Nucleus accumbens (tissue), 56 donors: ENCODE measurements around the gene SPDYC.

Experiments
- DNase-seq, 56 donors: peaks; one replicate each; lab custom pipeline; 2025; lab: John Stamatoyannopoulos, UW

SPDYC gene, protein sequence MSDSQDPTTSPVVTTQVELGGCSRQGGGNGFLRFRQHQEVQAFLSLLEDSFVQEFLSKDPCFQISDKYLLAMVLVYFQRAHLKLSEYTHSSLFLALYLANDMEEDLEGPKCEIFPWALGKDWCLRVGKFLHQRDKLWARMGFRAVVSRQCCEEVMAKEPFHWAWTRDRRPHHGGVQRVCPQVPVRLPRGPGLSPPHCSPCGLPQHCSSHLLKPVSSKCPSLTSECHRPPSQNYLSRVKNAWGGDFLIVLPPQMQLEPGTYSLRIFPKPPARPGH

DNA sequence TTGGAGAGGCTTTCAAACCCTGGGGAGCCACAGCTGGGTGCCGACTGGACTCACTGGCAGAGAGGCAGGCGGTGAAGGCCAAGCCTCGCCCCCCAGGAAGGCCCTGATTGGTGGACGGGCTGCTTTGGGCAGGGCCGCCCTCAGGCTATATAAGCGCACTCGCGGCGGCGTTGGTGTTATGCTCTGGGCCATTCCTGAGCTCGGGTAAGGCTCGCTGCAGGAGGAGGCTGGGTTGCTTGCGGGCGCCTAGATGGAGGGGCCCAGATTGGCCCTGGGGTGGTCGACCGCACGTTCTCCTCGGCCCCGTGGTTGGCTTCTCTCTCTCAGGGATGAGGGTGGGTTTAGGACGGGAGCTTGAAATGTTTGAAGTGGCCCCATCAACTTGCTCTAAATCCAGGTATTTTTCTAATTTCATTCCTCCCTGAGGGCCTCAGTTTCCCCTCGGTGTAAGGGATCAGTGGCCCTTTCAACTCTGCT is at the start of gene SPDYC:
SPDYC (plus strand) TSS at position 176 of the 477 bp plus-strand sequence. CDS start 1,125 bp downstream, outside the sequence.
- no peak for DNase-seq

DNA sequence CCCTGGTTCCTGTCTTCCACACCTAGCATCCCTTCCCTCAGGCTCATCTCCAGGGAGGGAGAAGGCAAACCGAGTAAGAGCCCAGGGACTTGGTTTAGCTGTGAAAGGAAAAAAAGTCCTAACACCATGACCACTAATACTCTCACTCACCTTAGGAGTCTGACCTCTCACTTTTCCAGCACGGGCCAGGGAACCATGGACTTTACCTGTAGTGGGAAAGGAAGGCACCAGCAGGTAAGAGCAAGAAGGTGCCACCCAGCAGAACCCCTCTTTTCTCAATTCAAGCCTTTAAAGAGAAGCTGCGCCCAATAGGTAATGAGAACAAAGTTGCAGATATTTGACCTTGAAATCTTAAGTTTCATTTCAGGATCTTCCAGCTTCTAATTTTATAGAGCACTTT is 49.2 kb upstream of the SPDYC start:
- DNase-seq: no peak

DNA sequence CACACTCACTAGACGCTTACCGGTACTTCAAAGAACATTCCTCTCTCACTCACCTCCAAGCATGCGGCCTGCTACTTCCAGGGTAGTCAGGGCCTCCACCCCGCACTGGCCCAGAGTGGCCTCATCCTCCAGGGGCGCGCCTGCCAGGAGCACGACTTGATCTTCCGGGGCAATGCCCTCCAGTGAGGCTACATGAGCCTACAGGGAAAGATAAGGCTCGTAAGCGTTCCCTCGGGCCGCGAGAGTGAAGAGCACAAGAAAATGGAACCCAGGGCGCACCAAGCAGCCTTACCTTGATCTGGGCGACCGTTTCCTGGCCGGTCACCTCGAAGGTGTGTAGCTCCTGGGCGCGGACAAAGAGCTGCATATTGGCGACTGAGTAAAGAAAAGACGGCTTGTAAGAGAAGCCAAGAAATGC is 48.6 kb upstream of the SPDYC start:
- no peak for DNase-seq

DNA sequence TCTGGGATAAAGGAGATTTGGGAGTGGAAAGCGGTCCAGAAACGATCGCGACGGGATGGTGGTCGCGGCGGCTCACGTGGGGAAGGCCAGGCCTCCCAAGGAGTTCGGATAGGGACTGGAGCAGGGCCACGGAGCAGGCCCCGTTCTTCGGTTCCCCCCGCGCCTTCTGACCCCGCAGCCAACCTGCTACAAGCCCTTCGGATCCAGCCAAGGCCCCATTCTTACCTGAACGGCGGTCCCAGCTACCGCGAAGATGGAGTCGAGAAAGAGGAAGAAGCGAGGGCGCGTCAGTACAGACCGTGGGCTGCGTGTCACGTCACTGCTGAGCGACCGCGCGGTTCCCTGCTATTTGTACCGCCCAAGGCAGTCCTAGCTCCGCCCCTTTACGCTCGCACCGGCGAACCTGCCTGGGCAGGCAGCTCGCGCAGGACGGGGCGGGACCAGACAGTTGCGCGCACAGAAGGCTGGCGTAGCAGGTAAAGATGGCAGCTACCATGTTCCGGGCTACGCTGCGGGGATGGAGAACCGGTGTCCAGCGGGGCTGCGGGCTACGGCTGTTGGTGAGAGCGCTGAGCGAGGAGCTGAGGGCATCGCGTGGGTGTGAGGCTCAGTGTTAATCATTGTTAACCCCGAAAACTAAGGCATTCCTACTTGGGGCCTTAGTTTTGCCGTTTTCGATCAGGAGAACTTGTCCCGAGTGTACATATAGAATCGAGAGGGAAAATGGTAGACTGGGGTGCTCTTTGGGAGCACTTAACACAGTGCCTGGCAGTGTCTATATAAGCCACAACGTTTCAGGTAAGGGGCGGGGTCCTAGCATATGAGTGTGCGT is 48.0 kb upstream of the SPDYC start, which contains the start of the genes FAU and MRPL49:
FAU (minus strand) TSS at position 270 of the 832 bp plus-strand sequence. CDS start 321 bp downstream, outside the sequence.
MRPL49 (plus strand) TSS at position 457 of the 832 bp plus-strand sequence; CDS start at position 483, 26 bp downstream.
- DNase-seq: peak; percentile 48 to 98 (median 91)

DNA sequence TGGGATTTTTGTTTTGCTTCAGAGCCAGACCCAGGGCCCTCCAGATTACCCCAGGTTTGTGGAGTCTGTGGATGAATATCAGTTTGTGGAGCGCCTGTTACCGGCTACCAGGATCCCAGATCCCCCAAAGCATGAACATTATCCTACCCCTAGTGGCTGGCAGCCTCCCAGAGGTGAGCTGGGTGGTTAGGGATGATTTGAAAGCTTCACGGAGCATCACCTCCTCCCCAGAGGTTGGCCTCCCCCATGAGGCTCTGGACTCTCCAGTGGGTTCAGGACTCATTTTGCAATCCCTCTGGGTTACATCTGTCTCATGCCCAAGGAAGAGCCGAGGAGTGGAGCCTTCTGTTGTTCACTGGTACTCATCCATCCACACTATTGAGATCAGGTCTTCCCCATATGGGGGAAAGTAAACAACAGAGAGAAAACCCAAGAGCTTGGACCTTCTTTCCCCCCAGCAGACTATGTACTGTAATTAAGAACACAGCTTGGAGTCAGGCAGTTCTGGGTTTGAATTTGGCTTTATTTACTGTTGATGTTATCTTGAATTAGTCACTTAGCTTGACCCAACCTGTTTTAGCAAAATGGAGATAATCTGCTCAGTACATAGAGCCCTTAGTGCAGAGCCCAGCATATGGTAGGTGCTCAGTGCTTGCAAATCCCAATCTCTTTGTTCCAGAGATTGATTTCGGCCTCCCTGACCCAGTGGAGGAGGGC is 45.4 kb upstream of the SPDYC start:
- DNase-seq: no peak

DNA sequence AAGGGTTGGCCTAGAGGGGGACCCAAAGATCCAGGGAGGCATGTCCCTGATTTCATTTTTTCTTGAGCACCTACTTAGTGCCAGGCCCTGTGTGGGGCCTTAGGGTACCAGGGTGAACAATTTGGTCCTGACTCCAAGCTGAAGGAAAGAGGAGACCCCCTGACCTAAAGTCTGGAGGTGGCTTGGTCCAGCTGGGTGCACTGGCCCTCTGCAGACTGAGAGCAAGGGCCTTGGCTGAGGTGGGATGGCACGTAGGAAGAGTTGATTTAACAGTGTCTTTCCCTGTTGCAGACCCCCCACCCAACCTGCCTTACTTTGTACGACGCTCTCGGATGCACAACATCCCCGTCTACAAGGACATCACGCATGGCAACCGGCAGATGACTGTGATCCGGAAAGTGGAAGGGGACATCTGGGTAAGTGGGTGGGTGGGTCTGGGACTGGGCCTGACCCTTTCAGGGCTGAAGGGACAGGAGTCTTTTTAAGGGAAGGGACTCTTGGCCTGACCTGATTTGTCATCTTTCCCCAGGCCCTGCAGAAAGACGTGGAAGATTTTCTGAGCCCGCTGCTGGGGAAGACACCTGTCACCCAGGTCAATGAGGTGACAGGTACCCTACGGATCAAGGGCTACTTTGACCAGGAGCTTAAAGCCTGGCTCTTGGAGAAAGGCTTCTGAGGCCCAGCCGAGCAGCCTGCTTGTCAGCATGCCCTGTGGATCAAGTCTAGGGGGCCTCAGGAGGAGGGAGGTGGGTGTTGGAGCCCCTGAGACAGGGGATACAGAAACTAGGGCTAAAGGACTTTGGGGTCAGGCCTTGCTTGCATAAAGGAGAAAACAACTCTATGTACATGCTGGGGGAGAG is 44.6 kb upstream of the SPDYC start:
- DNase-seq: no peak

DNA sequence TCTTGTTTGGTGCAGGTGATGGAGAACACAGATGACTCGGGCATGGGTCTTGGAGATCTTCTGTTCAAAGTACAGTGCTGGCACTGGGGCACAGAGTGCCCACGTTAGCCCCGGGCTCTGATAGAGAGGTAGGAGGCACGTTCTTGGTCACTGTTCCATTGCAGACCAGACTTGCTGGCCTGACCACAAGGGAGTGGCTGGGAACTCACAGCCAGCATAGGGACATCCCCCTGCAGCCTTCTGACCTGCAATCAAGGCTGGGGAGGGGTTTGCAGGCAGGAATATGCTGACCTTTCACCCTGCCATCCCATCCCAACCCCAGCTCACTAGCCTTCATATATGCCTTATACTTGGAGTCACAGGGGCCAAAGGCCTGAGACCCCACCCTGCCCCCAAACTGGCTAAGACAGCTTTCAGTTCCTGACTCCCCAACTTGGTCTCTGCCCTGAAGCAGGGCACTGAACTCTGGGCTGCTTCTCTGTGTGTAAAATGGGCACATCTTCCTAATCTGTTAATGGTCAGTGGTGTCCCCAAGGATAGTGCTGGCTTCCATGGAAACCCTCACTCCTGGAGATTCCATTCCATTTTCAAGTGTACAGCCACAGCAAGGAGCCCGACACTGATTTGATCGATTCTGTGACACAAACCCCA is 43.3 kb upstream of the SPDYC start:
- no peak for DNase-seq

DNA sequence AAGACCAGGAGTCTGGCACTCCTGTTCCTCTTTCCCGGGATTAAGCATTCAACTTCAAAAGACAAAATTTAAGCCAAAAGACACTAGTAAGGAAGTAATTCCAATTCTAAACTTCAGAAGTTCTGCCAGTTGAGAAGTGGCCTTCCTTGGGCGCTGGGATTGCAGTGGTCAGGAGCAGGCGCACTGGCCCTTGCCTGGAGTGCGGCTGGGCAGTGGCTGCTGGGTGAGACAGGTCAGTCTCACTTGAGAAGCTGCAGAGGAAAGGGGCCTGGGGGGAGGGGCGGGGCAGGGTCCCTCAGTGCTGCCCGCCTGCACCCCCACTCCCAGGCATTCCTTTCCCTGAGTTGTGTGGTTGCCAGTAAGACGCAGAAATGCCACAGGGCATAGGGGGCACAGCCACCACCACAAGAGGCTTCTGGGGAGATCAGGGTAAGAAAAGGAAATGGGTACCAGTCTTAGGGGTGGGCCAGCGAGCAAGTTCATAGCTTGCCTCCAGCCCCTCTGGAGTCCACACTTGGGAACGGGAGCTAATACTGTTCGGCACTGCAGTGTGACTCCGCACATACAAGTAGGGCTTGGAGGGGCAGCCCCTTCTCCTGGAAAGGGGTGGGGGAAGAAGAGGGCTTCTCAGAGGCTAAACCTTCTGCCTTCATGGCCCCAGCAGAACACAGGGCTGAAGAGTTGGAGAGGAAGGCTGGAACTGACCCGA is 42.4 kb upstream of the SPDYC start:
- DNase-seq: no peak

DNA sequence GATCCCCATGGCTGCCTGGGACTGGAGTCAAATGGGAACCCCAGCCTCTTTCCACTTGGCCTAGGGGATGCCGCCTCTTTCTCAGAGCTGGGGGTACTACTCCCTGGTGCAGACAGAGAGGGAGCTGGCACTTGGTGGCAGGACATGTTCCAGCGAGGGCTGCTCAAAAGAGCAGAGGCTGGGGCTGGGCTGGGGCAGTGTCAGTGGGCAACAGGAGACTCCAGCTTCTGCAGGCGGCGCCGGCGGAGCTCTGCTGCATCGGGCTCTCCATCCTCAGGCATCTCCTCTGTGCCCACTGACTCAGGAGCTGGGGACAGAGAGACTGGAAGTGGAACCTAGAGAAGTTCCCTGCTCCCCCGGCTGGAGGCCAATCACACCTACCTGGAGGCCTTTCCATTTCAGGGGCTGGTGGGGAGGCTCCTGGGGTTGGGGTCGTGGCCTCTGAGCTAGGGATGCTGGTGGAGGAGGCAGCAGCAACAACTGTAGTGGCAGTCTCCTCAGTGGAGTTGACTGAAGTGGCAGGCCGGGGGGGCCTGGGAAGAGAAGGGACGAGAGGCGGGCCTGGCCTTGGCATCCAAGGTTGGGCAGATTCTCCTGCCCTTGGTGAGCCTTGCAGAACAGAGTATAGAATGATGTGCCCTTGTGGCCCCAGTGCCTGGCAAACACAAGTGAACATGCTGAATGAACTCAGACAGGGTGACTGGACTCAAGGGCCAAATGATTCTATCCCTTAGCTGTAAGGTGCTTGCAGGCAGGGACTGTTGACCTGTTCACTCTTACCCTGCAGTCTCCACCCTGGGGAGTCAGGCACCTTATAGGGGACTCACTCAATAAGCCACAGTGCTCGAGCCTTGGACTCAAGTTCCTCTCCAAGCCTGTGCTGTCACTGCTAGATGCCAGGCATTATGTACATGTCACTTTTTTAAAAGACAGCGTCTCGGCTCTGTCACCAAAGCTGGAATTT is 41.6 kb upstream of the SPDYC start:
- no peak for DNase-seq

DNA sequence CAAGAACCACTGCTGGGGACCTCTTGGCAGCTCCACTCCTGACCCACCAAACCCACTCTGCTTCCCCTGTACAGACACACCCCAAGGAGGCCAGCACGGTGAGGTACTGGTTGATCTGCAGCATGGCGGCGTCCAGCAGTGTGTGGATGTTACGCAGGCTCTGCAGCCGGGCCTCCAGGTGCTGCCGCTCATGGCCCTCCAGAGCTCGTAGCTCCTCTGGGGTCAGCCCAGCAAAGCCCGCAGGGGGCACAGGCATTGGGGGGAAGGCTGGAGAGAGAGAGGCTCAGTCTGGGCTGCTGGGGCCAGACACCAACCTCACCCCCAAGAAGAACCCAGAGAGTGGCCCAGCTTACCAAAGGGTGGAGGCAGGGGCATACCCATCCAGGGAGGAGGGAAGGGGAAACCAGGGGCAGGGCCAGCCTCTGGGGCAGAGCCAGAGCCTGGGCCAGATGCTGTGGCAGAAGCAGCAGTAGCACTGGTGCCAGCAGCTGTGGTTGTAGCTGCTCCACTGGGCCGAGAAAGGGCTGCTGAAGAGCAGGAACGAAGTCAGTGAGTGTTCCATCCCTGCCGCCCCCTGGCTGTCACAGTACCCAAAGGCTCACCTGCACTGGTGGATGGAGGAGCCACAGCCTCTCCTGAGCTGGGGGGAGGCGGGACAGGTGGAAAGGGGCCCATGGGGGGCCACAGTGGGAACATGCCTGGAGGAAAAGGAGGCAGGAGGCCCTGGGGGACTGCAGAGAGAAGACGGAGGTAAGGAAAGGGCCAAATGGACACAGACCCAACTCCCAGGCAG is 40.2 kb upstream of the SPDYC start:
- DNase-seq: no peak

DNA sequence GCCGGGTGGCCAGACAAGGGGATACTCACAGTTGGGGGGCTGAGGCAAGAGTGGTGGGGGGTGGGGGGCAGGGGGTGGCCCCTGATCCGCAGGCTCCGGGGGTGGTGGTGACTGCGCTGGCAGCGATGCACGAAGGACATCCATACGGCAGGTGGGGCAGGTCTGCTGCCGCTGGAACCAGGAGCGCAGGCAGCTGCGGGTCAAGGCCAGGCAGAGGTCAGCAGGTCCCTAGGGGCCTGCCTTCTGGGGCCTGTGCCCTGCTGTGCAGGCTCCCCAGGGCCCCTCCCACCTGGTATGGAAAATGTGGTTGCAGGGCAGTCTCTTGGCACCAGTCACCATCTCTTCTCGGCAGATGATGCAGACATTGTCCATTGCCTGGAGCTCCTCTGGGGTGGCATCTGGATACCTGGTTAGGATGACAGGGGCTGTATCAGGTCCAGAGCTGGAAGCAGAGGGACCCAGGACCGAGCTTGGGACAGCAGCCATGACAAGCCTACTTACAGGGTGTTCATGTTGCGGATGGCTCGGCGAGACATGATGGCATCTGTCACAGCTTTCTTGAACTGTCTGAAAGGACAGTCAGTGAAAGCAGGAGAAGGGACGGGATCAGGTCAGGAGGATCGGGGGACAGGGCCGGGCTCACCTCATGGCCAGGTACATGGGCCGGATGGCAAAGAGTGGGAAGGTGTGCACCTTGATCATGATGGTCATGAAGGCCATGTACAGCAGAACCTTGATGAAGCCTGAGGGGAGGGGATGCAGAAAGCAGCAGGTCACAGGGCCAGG is 39.2 kb upstream of the SPDYC start:
- DNase-seq: no peak

DNA sequence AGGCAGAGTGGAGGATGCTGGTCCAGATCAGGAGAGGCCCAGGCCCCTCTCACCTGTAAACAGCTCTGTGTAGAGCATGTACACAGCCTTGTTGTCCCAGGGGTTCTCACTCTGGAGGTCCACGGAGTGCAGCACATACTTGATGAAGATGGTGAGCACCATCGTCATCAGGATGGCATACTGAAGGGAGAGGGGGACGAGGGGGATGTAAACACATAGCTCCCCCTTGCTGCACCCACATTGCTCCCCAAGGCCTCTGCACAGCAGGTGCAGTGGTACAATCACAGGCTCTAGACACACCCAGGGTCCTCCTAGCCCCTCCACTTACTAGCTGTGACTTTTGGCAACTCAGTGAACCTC is 38.6 kb upstream of the SPDYC start:
- no peak for DNase-seq

DNA sequence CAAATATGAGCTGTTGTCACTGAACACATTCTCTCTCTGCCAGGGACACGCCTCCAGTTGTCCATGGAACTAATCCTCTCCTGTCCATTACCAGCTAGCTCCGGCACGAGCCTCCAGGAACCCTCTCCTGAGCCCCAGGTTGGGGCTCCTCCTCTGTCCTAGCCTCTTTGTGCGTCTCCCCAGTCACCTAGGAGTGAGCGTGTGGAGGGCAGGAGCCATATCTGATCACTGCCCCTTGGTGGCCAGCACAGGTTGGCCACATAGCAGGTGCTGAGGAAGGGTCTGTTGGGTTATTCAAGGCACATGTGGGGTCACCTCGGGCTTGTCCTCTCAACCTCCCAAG is 38.2 kb upstream of the SPDYC start:
- no peak for DNase-seq

DNA sequence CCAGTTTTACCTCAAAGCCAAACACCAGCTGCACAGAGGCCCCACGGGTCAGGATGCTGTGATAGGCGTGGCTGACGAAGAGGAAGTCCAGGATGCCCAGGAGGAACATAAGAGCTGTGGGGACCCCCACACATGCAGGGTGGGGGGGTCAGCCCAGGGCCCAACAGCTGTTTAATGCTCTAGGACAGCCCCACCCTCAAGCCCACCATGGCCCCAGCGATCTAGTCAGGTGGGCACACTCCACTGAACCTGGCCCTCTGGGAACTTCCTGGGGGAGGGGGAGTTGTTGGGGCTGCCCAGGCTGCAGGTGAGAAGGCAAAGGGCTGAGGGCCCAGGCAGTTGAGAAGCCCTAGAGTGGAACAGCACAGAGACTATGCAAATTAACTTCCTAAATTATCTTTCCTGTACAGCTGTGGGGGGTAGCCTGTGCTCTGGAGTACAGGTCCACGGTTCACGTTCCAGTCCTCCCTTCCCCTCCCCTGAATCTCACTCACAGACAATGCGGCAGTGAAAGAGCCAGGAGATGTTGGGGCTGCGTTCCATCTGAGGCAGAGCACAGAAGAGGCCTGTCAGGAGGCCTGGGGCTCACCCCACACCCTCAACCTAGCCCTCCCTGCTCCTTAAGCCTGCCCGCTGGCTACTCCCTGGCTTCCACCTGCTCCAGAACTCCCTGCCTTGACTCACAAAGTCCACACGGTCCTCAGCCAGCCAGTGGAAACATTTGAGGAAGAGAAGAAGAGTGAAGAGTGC is 37.6 kb upstream of the SPDYC start:
- no peak for DNase-seq

DNA sequence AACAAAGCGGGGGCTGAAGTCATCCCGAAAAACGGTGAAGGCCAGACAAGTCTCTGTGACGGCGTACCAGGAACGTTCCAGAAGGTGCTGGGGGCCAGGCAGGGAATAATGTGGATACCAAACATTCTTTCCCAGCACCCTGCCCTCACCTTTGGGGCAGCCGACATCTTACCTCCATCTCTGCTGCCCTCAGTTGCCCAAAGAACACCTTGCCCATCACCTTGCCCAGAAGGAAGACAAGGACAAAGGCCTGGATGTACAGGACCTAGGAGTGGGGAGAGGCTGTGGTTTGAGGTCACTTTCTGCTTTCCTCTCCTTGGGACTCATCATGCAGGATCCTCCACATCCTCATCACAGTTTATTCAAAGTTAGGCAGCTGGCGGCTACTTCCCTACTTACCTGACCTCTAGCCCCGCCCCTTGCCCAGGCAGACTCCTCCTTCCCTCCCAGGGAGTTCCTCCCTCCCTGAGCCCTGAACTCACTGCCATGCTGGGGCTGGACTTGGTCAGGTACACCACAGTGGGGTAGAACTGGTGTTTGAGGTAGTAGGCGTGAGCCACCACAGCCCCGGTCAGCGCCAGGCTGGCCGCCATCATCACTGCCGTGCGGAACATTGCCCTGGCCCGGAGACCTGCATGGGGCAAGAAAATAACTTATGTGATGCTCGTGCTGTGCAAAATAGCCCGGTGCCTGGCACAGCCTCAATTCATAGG is 36.9 kb upstream of the SPDYC start:
- DNase-seq: peak in 1 of 56 donors; percentile 16
